HG03571 (cell line): ENCODE data around the gene CCDC61.

Experiments
- ATAC-seq: cut with Tn5 transposase; IDR thresholded peaks from one replicate; pipeline ENCODE4 v1.9.1; 2021; ENCODE audit not compliant: unreplicated experiment

The CCDC61 gene

DNA sequence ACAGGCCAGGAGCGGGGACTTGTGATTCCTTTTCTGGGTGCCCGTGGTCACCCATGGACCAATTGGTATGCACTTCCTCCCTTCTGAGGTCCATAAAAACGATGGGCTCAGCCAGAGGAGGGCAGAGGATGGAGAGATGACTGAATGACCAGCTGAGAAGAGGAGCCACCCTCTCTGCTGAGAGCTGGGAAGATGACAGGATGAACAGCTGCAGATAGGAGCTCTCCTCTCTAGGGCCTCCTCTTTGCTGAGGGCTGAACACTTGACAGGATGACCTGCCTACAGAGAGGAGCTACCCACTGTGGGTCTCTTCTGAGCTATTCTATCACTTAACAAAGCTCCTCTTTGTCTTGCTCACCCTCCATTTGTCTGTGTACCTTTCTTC, 41.5 kb downstream of the CCDC61 start:
- no peak for ATAC-seq

DNA sequence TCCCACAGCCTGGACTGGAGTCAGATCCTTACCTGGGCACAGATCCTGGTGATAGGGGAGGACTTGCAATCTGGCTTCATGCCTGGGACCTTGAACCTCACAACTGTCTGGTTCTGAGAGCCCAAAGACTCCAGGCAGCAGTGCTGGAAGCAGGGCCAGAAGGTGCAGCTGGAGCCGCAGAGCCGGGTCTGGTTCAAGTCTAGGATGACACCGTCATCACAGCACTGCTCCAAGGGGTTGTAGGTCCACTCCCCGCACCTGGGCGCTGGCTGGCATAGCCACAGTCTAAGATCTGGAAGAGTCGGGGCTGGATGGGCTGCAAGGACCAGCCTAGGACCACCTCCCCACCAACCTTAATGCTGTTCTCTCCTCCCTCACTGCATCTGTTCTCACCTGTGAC, 44.9 kb downstream of the CCDC61 start:
- ATAC-seq: no peak

DNA sequence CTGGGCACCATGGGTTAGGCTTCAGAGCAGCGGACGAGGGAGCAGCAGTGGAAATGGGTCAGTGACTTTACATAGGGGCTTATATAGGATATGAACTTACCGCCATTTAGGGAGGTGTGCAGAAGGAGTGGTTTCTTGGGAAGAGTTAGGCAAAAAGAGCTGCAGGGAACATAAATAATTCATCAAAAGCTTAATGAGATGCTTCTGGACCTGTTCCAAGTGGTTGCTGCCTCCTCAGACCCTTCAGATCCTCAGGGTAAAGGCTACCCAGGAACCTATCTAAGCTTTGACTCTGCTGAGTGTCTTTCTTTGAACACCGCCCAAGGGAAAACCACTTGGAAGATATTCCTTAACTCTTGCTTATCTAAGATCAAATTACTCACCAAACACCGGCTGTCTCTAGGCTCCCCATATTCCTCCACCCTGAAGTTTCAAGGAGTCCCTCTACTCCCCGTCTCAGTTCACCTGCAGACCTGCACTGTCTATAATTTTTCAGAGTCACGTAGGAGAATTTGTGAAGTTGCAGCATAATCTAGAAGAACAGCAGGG, 45.8 kb downstream of the CCDC61 start, which contains the start of gene IGFL4:
Gene IGFL4 (minus strand): TSS at position 51 of the 549 bp plus-strand sequence. CDS start 40 bp downstream, at position 11.
- no peak for ATAC-seq

DNA sequence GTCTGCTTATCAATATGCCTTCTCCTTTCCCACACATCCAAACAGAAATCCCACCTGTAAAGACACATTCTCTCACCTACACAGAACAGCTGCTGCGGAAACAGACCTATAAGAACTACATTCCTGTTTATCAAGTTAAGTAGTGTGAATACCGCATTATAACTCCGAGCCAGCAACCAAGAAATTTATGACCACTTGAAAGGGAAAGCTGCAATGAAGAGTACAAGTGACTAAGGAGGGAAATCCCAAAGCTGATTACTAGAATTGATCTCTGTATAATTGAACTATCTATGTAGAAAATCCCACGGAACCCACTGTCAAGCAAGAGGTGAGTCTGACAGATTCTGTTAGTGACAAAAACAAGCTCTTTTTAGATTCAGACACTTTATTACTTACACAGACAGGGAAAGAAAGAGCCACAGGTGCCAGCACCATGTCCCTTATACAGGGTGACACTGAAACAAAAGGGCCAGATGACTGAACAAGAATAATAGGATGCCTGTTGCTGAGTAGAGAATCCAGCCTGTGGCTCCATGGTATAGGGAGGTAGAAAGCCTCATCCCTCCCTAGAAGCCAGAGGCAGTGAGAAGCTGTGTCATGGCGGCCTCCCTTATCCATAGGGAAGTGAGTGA, 47.1 kb downstream of the CCDC61 start:
- ATAC-seq: no peak

DNA sequence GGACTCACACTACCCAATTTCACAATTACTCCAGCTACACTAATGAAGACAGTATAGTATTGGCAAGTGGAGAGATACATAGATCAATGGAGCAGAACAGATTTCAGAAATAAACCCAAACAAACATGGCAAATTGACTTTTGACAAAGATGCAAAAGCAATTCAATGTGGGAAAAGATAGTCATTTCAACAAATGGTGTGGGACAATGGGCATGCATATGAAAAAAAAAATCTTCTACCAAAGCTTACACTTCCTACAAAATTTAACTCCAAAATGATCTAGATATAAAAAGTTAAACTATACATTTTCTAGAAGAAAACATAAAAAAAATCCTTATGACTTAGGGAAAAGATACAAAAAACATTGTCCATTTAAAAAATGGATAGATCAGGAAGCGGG, 48.3 kb downstream of the CCDC61 start:
- ATAC-seq: no peak

DNA sequence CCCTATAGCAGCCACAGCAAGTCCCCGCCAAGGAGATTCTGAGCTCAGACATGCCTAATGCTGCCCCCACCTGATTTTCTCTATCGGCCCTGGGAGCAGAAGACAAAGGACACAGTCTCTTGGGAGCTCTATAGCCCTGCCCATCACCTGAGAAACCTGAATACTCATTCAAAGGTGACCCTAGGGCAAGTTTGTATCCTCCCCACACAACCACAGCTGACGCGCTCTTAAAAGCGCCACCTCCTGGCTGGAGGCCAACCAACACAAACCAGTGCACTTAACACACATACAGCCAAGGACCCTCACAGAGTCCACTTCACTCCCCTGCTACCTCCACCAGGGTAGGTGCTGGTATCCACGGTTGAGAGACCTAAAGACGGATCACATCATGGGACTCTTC, 54.3 kb downstream of the CCDC61 start:
- no peak for ATAC-seq

DNA sequence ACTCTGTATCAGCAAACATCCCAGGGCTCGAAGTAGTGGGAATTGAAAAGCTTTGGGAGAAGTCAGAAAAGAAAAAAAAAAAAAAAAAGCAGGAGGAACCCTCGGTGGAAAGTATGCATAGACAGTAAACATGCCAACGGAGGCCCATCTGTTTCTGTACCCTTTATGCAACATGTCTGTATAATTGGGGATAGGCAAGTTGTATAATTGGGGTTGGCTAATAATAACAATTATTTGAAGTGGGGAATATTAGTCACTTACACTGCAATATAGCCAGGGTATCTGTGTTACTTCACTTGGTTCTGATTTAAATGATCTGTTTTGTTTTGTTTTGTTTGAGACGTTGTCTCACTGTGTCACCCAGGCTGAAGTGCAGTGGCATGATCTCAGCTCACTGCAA, 57.6 kb downstream of the CCDC61 start:
- no peak for ATAC-seq

DNA sequence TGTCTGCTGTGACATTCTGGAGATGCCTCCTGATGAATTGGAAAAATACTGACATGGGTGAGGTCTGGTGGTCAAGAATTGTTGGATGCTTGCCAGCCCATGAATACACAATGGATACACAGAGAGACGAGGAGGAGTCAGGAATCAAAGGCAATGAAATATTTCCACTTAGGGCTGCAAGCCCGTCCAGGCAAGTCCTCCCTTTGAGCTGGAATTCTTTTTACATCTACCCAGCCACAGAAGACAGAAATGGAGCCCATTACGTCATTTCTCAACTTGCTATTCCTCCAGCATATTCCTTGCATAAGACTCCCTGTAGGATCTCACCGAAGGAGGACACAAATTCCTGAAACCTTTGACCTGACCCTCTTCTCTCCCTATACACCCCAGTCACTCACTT, 61.3 kb downstream of the CCDC61 start:
- ATAC-seq: no peak

DNA sequence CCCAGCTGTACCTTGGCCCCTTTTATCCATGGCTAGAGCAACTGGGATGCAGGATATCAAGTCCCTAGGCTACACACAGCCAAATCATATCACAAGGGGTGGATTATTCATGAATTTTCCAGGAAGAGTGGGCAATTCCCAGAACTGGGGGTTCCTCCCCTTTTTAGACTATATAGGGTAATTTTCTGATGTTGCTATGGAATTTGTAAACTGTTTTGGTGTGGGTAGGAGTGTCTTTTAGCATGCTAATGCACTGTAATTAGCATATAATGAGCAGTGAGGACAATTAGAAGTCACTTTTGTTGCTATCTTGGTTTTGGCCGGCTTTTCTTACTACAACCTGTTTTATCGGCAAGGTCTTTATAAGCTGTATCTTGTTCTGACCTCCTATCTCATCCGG, 63.5 kb downstream of the CCDC61 start:
- no peak for ATAC-seq

DNA sequence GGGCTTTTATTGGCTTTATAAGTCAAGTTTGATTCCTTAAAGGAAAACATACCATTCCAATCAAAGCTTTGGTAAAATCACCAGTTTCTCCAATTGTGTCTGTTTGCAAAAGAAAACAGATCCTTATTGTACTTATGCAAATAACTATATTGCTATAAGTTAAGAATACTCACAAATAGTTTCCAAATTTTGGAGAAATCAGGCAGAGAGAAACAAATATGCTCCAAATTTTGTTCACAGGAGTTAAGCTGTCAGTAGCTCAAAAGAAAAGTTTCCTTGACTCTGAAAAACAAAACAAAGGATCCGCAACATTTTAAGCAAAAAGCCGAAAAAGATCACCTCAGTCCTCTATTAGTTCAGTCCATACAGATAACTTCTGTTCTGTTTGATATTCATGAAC, 64.7 kb downstream of the CCDC61 start:
- no peak for ATAC-seq

DNA sequence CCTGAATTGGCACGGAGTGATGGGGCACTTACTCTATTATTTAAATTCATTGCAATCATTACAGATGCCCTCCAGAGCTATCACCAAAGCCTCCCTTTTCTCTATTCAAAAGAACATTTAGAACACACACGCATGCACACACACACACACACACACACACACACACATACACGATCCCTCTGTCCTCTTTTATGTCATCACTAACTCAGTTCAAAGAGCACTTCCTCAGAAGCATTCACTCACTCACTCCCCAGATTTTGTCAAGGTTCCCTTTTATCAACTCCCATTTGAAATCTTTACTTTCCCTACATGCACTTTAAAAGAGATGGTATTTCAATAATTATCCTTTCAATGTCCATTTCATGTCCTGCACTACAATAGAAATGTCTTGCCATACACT, 67.9 kb downstream of the CCDC61 start:
- ATAC-seq: no peak

DNA sequence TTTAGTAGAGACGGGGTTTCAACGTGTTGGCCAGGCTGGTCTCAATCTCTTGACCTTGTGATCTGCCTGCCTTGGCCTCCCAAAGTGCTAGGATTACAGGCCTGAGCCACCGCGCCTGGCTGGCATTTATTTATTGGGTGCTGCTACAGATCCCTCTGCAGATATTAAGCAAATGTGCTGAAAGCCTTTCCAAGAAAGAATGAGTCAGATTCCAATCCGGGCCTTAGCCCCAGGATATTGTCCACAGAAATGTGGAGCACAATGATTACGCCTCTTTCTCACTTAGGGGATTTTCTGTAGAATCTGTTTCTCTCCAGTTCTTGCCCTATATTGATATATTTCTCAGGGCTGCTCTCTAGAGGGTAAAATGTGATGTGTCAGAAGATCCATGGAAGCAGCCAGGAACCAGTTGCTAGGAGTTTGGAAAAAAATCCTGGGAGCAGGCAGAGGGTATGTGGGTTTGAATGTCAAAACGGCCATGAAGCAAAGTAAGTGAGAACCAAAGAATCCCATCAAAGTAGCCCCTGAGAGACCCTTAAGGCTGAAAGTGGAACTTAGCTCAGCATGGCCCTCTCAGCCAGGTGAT, 70.3 kb downstream of the CCDC61 start:
- no peak for ATAC-seq

DNA sequence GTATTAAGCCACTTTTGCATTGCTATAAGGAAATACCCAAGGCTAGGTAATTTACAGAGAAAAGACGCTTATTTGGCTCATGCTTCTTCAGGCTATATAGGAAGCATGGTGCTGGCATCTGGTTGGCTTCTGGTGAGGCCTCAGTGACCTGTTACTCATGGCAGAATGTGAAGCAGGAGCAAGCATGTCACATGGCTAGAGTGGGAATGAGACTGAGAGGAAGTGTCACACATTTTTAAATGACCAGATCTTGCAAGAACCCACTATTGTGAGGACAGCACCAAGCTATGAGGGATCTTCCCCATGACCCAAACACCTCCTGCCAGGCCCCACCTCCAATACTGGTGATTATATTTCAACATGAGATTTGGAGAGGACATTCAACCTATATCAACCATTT, 71.2 kb downstream of the CCDC61 start:
- ATAC-seq: no peak

DNA sequence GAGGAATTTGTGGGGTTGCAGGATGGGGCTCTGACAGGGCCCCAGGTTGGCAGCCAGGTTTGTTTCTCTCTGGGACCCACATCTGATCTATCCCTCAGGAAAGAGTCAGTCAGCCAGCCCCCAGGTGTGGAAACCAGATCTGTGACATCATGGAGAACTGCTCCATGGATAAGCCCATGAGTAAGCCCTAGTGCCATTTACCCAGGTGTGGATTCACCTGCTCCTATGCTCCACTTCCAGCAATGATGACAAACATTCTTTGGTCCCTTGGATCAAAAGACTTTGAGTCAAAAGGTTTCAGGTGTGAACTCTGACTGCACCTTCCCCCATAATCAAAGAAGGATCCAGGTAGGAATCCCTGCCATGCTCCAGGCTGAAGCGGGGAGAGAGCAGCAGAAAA, 72.4 kb downstream of the CCDC61 start:
- ATAC-seq: no peak
